HUES64 (cell line): ENCODE measurements around the gene ACER3.

Experiments used
- H3K27ac ChIP-seq: 2 replicates; pipeline ENCODE4 v1.7.0; 2013; ENCODE audit warnings: low read depth, low read length, inconsistent platforms
- H3K27me3 ChIP-seq: 2 replicates; pipeline ENCODE4 v1.6.1; 2013; ENCODE audit warnings: mild to moderate bottlenecking, low read length; ENCODE audit not compliant: insufficient read depth
- H3K36me3 ChIP-seq: 2 replicates; pipeline ENCODE4 v1.6.1; 2013; ENCODE audit warnings: mild to moderate bottlenecking, low read length; ENCODE audit not compliant: insufficient read depth
- H3K4me1 ChIP-seq: 2 replicates; pipeline ENCODE4 v1.6.1; 2013; ENCODE audit warnings: mild to moderate bottlenecking, low read length, moderate library complexity; ENCODE audit not compliant: insufficient read depth
- H3K4me3 ChIP-seq: 2 replicates; pipeline ENCODE4 v1.5.1; 2013; ENCODE audit warnings: mild to moderate bottlenecking, low read length, moderate library complexity
- H3K9ac ChIP-seq: 2 replicates; pipeline ENCODE4 v1.6.1; 2013; ENCODE audit warnings: mild to moderate bottlenecking, low read depth, low read length
- H3K9me3 ChIP-seq: 2 replicates; pipeline ENCODE4 v1.6.1; 2013; ENCODE audit warnings: low read depth, low read length; ENCODE audit not compliant: insufficient read depth
- WGBS: fragments of 150-250, 120-280 bp; methylation state at CpG from one replicate; pipeline ENCODE4 v1.1.7; 2013; ENCODE audit warnings: missing lambda C conversion rate; 5-methylcytosine and 5-hydroxymethylcytosine counted together

Gene ACER3

DNA sequence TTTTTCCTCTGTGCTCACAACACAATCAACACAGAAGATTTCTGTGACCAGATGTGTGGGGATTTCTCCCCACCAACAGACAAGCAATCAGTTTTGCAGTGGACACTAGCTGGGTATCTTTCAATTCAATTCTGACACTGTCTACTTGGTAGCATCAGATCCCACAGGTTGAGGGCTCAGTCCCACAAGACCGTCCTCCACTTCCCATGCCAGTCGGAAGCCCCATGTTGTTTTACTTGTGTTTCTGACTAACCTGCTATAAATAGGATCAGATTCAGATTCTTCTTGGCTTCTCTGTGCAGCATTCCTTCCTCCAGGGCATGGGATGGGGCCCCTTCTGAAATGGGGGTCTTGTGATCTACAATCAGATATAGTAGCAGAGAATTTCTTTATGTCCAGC is 19.6 kb downstream of the ACER3 start:
- no peak overlapping the region for H3K27ac ChIP-seq
- no peaks in the 10 kb centered on the region for H3K9me3 ChIP-seq
- no peaks in the 10 kb centered on the region for H3K4me1 ChIP-seq
- no peak overlapping the region for H3K4me3 ChIP-seq
- H3K36me3 ChIP-seq, result no peaks in the 10 kb centered on the region
- 89% methylated on average over 2 of the region's 2 CpGs for WGBS
- H3K27me3 ChIP-seq, result no peaks in the 10 kb centered on the region
- H3K9ac ChIP-seq, result no peak overlapping the region

DNA sequence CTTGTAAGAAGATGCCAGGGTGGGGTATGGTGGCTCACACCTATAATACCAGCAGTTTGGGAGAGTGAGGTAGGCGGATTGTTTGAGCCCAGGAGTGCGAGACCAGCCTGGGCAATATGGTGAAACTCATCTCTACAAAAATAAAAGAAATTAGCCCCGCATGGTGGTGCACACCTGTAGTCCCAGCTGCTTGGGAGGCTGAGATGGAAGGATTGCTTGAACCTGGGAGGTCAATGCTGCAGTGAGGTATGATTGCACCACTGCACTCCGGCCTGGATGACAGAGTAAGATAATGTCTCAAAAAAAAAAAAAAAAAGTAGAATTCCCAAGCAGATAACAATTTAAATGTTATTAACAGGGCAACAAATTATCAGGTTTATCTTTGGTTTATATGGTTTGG is 20.2 kb downstream of the ACER3 start:
- Histone ChIP-seq H3K9ac (no peak overlapping the region), H3K9me3 (no peaks in the 10 kb centered on the region), H3K27ac (no peak overlapping the region), H3K36me3 (no peaks in the 10 kb centered on the region), H3K4me1 (no peaks in the 10 kb centered on the region), H3K4me3 (no peak overlapping the region), H3K27me3 (no peaks in the 10 kb centered on the region)
- WGBS, result 96% methylated on average over 1 of the region's 4 CpGs

DNA sequence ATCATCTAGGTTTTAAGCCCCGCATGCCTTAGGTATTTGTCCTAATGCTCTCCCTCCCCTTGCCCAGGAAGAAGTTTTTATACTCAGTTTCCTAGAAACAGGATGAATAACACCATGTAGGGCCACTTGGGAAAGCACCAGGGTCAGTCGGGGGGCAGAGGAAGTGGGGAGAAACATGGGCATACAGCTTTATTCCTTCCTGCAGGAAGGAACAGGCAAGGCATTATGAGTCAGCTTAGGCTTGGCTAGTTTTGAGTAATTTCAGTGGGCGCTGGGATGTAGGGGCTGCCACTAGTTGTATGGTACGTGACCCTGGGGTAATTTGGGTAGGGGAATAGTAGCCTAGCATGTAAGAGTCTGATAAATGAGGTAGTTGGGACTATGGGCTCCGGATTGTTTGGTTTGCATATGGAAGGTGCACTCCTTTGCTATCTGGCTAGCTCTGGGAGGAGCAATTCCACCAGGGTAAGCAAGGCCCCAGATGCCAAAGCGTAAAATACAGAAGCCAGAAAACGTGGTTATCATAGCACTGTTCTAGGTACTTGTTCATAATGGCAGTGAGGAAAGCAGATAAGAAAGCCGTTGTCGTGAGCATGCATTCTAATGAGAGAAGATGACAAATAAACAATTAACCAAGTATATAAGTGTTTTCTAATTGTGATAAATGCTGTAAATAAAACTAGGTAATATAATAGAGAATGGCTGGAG is 24.8 kb downstream of the ACER3 start:
- no peak overlapping the region for H3K27ac ChIP-seq
- no peaks in the 10 kb centered on the region for H3K9me3 ChIP-seq
- no peaks in the 10 kb centered on the region for H3K36me3 ChIP-seq
- WGBS, result 95% methylated on average over 9 of the region's 9 CpGs
- H3K9ac ChIP-seq, result no peak overlapping the region
- no peak overlapping the region for H3K4me3 ChIP-seq
- no peaks in the 10 kb centered on the region for H3K27me3 ChIP-seq
- no peaks in the 10 kb centered on the region for H3K4me1 ChIP-seq

DNA sequence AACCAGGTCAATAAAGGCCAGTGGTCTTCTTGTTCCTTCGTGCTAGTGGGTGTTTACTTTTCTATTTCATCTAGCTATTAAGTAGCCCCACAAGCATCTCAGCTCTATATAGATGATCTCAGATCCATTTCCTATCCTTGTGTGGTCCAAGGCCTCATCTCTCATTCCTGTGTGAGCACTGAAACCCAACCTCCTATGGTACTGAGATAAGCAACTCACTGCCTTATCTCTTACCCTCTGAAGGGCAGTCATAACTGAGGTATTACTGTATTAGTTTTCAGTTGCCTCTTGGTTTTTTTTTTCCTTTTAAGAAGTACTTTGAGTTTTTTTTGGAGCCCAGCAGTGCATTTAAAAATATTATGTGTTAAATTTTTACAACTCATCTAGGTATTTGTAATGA is 28.3 kb downstream of the ACER3 start:
- no peaks in the 10 kb centered on the region for H3K27me3 ChIP-seq
- H3K9ac ChIP-seq, result no peak overlapping the region
- WGBS, result 100% methylated on average over 1 of the region's 1 CpG
- H3K27ac ChIP-seq, result no peak overlapping the region
- no peaks in the 10 kb centered on the region for H3K9me3 ChIP-seq
- 0 out of 2 replicates have a peak, but pooled peaks cover 3% of the 10 kb centered on the region for H3K4me1 ChIP-seq
- H3K36me3 ChIP-seq, result no peaks in the 10 kb centered on the region
- no peak overlapping the region for H3K4me3 ChIP-seq

DNA sequence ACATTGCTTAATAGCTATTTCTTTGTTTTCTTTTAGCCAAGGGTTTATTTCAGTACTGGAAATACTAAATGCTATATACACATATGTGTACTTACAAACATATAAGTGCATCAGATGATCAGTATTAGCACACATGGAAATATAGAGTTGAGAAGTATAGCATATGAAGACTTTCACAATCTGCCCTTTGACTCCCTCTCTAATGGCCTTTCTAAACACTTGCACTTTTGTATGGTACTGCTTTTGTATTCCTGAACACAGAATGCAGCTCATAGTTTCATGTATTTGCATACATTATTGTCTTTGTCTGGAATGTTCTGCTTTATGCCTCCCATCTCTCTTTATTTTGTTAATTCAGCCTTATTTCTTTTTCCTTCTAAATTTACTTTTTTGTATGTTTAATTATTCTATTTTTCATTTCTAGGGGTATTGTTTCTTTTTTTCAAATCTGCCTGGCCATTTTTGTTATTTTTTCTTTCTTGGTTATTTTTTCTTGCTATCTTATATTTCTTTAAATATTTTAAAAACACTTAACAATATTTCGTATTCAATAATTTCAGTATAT is 28.8 kb downstream of the ACER3 start:
- Histone ChIP-seq H3K4me3 (no peak overlapping the region), H3K9ac (no peak overlapping the region), H3K36me3 (no peaks in the 10 kb centered on the region), H3K9me3 (no peaks in the 10 kb centered on the region), H3K27ac (no peak overlapping the region), H3K27me3 (no peaks in the 10 kb centered on the region), H3K4me1 (peaks cover 3% of the 10 kb centered on the region; the same call in 1 of the 2 replicates)
- no CpG with 5 or more reads among the region's 1 CpG for WGBS

DNA sequence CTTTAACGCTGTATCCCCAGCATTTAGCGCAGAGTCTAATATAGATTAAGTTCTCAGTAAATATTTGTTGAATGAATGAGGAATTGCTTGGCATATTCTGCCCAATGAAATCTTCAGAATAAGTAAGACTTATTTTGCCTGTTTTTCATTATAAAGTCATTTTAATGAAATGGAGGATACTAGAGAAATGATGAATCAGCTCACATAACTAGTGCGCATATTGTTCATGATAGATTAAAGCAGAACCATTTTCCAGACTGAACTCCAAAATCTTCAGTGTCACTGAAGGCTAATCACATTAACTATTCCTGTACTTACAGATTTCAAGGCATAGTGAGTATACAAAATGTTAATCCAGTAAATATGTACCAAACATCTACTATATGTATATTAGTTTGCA is 29.6 kb downstream of the ACER3 start:
- Histone ChIP-seq H3K27ac (no peak overlapping the region), H3K9ac (no peak overlapping the region), H3K4me3 (no peak overlapping the region), H3K9me3 (no peaks in the 10 kb centered on the region), H3K36me3 (no peaks in the 10 kb centered on the region), H3K27me3 (no peaks in the 10 kb centered on the region), H3K4me1 (peaks cover 3% of the 10 kb centered on the region; the same call in 1 of the 2 replicates)
- 100% methylated on average over 3 of the region's 3 CpGs for WGBS

DNA sequence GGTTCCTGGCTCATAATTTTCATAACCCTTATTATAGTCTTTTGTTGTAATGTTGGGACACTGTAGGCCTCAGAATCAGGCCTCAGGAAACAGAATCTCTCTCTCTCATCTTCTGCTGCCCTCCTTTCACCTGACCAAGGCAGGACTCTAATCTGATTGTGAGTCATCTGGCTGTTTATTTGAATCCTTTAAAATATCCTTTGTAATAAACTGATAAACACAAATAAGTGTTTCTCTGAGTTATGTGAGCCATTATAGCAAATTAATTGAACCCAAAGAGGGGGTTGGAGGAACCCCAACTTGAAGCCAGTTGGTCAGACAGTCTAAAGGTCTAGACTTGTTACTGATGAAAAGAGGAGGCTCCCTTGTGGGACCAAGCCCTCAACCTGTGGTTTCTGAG is 30.6 kb downstream of the ACER3 start:
- Histone ChIP-seq H3K9ac (no peak overlapping the region), H3K27me3 (no peaks in the 10 kb centered on the region), H3K36me3 (no peaks in the 10 kb centered on the region), H3K4me1 (peaks cover 3% of the 10 kb centered on the region; the same call in 1 of the 2 replicates), H3K9me3 (no peaks in the 10 kb centered on the region), H3K27ac (no peak overlapping the region), H3K4me3 (no peak overlapping the region)

DNA sequence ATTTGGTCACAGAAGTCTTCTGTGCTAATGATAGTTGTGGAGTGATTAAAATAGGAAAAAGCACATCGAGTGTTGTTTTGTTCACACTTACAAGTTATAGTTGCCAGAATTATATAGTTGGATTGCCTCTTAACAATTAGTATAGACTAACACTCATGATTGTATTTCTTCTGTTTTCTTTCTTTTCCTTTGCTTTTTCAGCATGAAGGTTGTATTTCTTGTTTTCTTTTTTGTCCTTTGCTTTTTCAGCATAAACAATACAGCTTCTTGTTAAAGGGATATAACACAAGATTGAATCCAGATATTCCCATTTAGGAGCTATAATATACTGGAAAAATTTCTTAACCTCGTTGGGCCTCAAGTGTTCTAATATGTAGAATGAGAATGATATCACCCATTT is 31.1 kb downstream of the ACER3 start:
- H3K27me3 ChIP-seq, result no peaks in the 10 kb centered on the region
- no peaks in the 10 kb centered on the region for H3K9me3 ChIP-seq
- no CpG with 5 or more reads among the region's 2 CpGs for WGBS
- H3K4me1 ChIP-seq, result peaks cover 3% of the 10 kb centered on the region; the same call in 1 of the 2 replicates
- no peak overlapping the region for H3K27ac ChIP-seq
- no peak overlapping the region for H3K4me3 ChIP-seq
- no peaks in the 10 kb centered on the region for H3K36me3 ChIP-seq
- no peak overlapping the region for H3K9ac ChIP-seq

DNA sequence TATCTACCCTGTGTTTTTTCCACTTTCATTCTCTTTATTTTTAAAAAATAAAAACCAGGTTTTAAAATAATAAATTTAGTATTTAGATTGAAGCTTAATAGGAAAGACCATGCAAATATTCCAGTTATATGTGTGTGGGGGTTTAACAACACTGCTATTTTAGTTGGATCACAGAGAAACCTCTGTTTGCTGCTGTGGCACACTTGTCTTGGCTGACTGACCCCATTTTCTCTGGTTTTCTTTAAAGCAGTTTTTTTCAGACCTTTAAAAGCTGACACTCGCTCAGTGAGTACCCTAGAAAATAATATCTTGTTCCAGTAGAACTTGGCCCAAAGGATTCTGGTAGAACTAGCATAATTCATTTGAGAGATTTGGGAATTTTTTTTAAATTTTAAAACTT is 31.6 kb downstream of the ACER3 start:
- no peaks in the 10 kb centered on the region for H3K36me3 ChIP-seq
- no peak overlapping the region for H3K27ac ChIP-seq
- WGBS, result 100% methylated on average over 1 of the region's 1 CpG
- peaks cover 3% of the 10 kb centered on the region; the same call in 1 of the 2 replicates for H3K4me1 ChIP-seq
- no peak overlapping the region for H3K4me3 ChIP-seq
- no peak overlapping the region for H3K9ac ChIP-seq
- H3K9me3 ChIP-seq, result no peaks in the 10 kb centered on the region
- H3K27me3 ChIP-seq, result no peaks in the 10 kb centered on the region

DNA sequence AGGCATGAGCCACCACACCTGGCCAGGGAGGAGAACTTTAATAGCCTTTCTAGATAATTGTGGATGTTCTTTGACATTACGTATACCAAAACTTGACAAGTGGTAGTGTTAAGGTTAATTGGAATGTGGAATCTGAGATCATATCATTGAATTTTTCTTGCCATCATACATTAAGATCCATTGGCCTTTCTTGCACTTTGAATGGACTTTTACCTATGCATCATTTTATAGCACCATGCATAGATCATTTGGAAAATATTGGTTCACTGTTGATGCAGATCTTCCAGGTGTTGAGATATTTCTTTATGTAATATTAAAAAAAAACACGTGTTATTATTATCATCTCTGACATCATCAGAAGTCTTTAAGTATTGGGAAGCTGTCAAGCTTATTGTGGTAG is 36.5 kb downstream of the ACER3 start:
- Histone ChIP-seq H3K4me1 (peaks cover 4% of the 10 kb centered on the region), H3K27ac (no peak overlapping the region), H3K9me3 (no peaks in the 10 kb centered on the region), H3K4me3 (no peak overlapping the region), H3K36me3 (no peaks in the 10 kb centered on the region), H3K27me3 (no peaks in the 10 kb centered on the region), H3K9ac (no peak overlapping the region)
- WGBS, result 94% methylated on average over 2 of the region's 2 CpGs

DNA sequence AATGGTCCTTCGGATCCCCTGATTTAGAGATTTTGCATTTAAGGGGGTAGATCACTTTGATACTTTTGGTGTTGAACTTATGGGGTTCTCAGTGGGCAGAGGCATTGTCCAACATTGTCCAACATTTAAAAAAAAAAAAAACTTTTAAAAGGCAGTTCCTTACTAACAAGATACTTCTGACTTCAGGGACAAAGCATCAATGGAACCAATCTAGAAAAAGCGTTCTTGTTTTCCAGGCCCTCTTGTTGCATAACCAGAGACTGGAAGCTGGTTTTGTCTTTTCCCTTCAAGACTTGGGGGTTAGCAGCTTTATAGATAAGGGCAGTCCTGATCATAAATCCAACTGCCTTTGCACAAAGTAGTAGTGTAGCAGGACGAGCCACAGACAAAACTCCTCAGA is 40.4 kb downstream of the ACER3 start:
- H3K9ac ChIP-seq, result no peak overlapping the region

More for the DNA sequence above, 40.4 kb downstream of the ACER3 start:
- Histone ChIP-seq H3K36me3 (peaks cover 4% of the 10 kb centered on the region; the same call in 1 of the 2 replicates), H3K4me3 (no peak overlapping the region), H3K27me3 (no peaks in the 10 kb centered on the region), H3K9me3 (peaks cover 3% of the 10 kb centered on the region; the same call in 1 of the 2 replicates), H3K4me1 (peaks cover 19% of the 10 kb centered on the region), H3K27ac (no peak overlapping the region)
- WGBS, result 91% methylated on average over 3 of the region's 3 CpGs
